IMR-90 (cell line): ENCODE measurements around the gene ISM1. TPM values are rescaled to one million over a fixed set of nuclear protein-coding genes. Genes with fewer than 3 reads are reported as not detected.

Experiments used
- ATAC-seq: fragments of 200-7000 bp; cut with Tn5 transposase; 2 replicates; pipeline ENCODE4 v1.9.1; 2020; ENCODE audit warnings: low read depth, mild to moderate bottlenecking, moderate library complexity
- BruUV-seq: library from RNA; stranded (reverse); fragments of 400-500 nt; replicated peaks from 2 replicates; lab custom pipeline; 2021; lab: Mats Ljungman, UMichigan
- CTCF ChIA-PET: fragments of 300-600 bp; formaldehyde crosslinking; extraction: SDS; loops from one replicate; lab custom pipeline; 2021; ENCODE audit warnings: antibody characterized with exemption; lab: Yijun Ruan, JAX
- POLR2A ChIA-PET: fragments of 300-600 bp; sonication (Branson Sonifier 250); formaldehyde crosslinking; loops from one replicate; lab custom pipeline; 2022; ENCODE audit warnings: antibody characterized with exemption; ENCODE audit not compliant: unreplicated experiment; lab: Charles Lee
- DNase-seq: peaks from one replicate; pipeline ENCODE4 v3.0.0; 2013
- H2AFZ ChIP-seq: replicated peaks from 2 replicates; pipeline ENCODE3; 2013; ENCODE audit warnings: low read length, mild to moderate bottlenecking; ENCODE audit not compliant: poor library complexity
- H2AK5ac ChIP-seq: 2 replicates; pipeline ENCODE4 v1.6.1; 2013; ENCODE audit warnings: low read depth, low read length, inconsistent platforms
- H2AK9ac ChIP-seq: replicated peaks from 2 replicates; pipeline ENCODE3; 2013; ENCODE audit warnings: mild to moderate bottlenecking, low read depth, low read length, moderate library complexity; ENCODE audit not compliant: poor library complexity
- H2BK120ac ChIP-seq: 2 replicates; pipeline ENCODE4 v1.6.1; 2013; ENCODE audit warnings: low read depth, low read length, inconsistent platforms
- H2BK15ac ChIP-seq: 3 replicates; pipeline ENCODE4 v1.6.1; 2013; ENCODE audit warnings: low read depth, low read length, inconsistent platforms
- H2BK20ac ChIP-seq: 2 replicates; pipeline ENCODE4 v1.6.1; 2013; ENCODE audit warnings: low read depth, mild to moderate bottlenecking, inconsistent platforms, low read length, moderate library complexity
- H2BK5ac ChIP-seq: 2 replicates; pipeline ENCODE4 v1.6.1; 2013; ENCODE audit warnings: mild to moderate bottlenecking, low read depth, low read length, inconsistent platforms; ENCODE audit not compliant: poor library complexity, severe bottlenecking
- H3K14ac ChIP-seq: replicated peaks from 2 replicates; pipeline ENCODE4 v1.6.1; 2013; ENCODE audit warnings: low read depth, low read length, inconsistent platforms
- H3K18ac ChIP-seq: 2 replicates; pipeline ENCODE4 v1.6.1; 2013; ENCODE audit warnings: low read depth, low read length, control low read depth
- H3K23ac ChIP-seq: 2 replicates; pipeline ENCODE4 v1.6.1; 2013; ENCODE audit warnings: low read depth, low read length, inconsistent platforms
- H3K27ac ChIP-seq: 2 replicates; pipeline ENCODE4 v1.5.1; 2013; ENCODE audit warnings: mild to moderate bottlenecking, control low read depth, low read length; ENCODE audit not compliant: insufficient read depth
- H3K27me3 ChIP-seq: 2 replicates; pipeline ENCODE4 v1.6.1; 2013; ENCODE audit warnings: low read length; ENCODE audit not compliant: control insufficient read depth, insufficient read depth
- H3K36me3 ChIP-seq: 2 replicates; pipeline ENCODE4 v1.6.1; 2013; ENCODE audit warnings: low read length, mixed read lengths; ENCODE audit not compliant: control insufficient read depth, insufficient read depth
- H3K4ac ChIP-seq: 2 replicates; pipeline ENCODE4 v1.6.1; 2013; ENCODE audit warnings: low read depth, low read length, inconsistent platforms
- H3K4me1 ChIP-seq: 2 replicates; pipeline ENCODE4 v1.6.1; 2013; ENCODE audit warnings: low read length, mixed read lengths; ENCODE audit not compliant: control insufficient read depth, insufficient read depth
- H3K4me2 ChIP-seq: 2 replicates; pipeline ENCODE4 v1.6.1; 2013; ENCODE audit warnings: low read depth, mild to moderate bottlenecking, control low read depth, low read length, moderate library complexity
- H3K4me3 ChIP-seq: 2 replicates; pipeline ENCODE4 v1.5.1; 2013; ENCODE audit warnings: low read depth, mild to moderate bottlenecking, control low read depth, low read length, moderate library complexity; ENCODE audit not compliant: insufficient read depth
- H3K56ac ChIP-seq: 2 replicates; pipeline ENCODE4 v1.6.1; 2013; ENCODE audit warnings: low read length, inconsistent platforms; ENCODE audit not compliant: insufficient read depth; ENCODE audit errors: extremely low read depth
- H3K79me1 ChIP-seq, 2 experiments: 2 replicates each; pipeline ENCODE4 v1.6.1; 2013; ENCODE audit warnings: low read length in 2 of 2, inconsistent platforms in 1 of 2, low read depth in 1 of 2
- H3K9ac ChIP-seq: 2 replicates; pipeline ENCODE4 v1.6.1; 2013; ENCODE audit warnings: low read depth, low read length, control low read depth
- H3K9me1 ChIP-seq: 2 replicates; pipeline ENCODE4 v1.6.1; 2013; ENCODE audit warnings: low read length, inconsistent platforms; ENCODE audit not compliant: insufficient read depth
- H3K9me3 ChIP-seq: 2 replicates; pipeline ENCODE4 v1.6.1; 2013; ENCODE audit warnings: low read length; ENCODE audit not compliant: control insufficient read depth, insufficient read depth
- H4K20me1 ChIP-seq: 2 replicates; pipeline ENCODE4 v1.6.1; 2013; ENCODE audit warnings: low read length, inconsistent platforms; ENCODE audit not compliant: insufficient read depth
- H4K5ac ChIP-seq: 2 replicates; pipeline ENCODE4 v1.6.1; 2013; ENCODE audit warnings: mild to moderate bottlenecking, low read depth, low read length, control low read depth
- H4K8ac ChIP-seq, 2 experiments: 2 replicates each; pipeline ENCODE4 v1.6.1; 2013; ENCODE audit warnings: low read depth in 2 of 2, low read length in 2 of 2, control low read depth in 1 of 2, inconsistent platforms in 1 of 2
- H4K91ac ChIP-seq: 2 replicates; pipeline ENCODE4 v1.6.1; 2013; ENCODE audit warnings: low read depth, low read length, inconsistent platforms; ENCODE audit not compliant: insufficient read depth
- POLR2A ChIP-seq: IDR thresholded peaks from 2 replicates; pipeline ENCODE4 v1.6.1; 2012; ENCODE audit warnings: mild to moderate bottlenecking, low read depth, low read length
- RFX5 ChIP-seq: IDR thresholded peaks from 2 replicates; pipeline ENCODE4 v1.8.0; 2012; ENCODE audit warnings: low read depth, mild to moderate bottlenecking, low read length, moderate library complexity
- WGBS, 2 experiments: methylation state at CpG; one replicate each; pipeline versions ENCODE4 v1.1.5 to v1.1.7; 2013; ENCODE audit warnings: missing lambda C conversion rate in 2 of 2; ENCODE audit not compliant: insufficient read length in 1 of 2; ENCODE audit errors: extremely low coverage in 2 of 2; 5-methylcytosine and 5-hydroxymethylcytosine counted together
- dilution Hi-C: fragments of 300-500 bp; cut with HindIII; formaldehyde crosslinking; loops from one replicate; pipeline ENCODE4 v1.14.3; 2018; ENCODE audit warnings: low sequenced_read_pairs; ENCODE audit not compliant: unreplicated experiment
- in situ Hi-C: fragments of 300-500 bp; cut with MboI; formaldehyde crosslinking; loops from 3 replicates; pipeline ENCODE4 v1.14.3; 2019; ENCODE audit warnings: low sequenced_read_pairs, inconsistent platforms, mixed read lengths
- intact Hi-C: fragments of 100-400 bp; cut with micrococcal nuclease; formaldehyde crosslinking; loops from 2 replicates; pipeline ENCODE4 v1.10.0; 2022
- polyA plus RNA-seq, 3 experiments: library from polyadenylated mRNA; depleted of rRNA; stranded (reverse); fragments of >200 nt; gene quantifications; 2 replicates each; pipeline ENCODE4 v1.2.3, GENCODE V29; 2012; ENCODE audit warnings: low replicate concordance in 1 of 3
- total RNA-seq: library from RNA; depleted of rRNA; stranded (reverse); fragments of >200 nt; gene quantifications from 2 replicates; pipeline ENCODE4 v1.2.3, GENCODE V29; 2012

Gene ISM1
- total and polyA plus RNA-seq, 2 of the 4 experiments (the other 2 are of a cell fraction), result not detected

DNA sequence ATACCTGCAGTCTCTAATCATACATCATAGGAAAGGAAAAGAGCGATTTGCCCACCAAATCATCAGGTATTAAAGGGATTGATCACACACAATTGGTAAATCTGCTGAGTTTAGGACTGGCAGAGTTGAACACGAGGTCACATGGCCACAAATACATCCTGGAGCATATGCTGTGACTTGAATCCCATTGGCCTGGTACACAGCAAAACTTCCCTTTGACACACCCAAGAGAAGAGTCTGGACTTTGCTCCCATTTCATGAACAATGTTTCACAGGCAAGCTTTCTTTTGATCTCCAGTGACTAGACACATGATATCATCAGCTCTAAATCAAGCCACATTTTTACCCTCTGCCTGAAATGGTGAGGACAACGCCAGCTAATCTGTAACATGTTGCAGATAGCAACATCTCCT is 117.9 kb downstream of the ISM1 start:
- H3K4me1 ChIP-seq, result peaks cover under 1% of the 10 kb centered on the region; the same call in 1 of the 2 replicates
- no peak overlapping the region for H3K9ac ChIP-seq
- POLR2A ChIA-PET, result no interaction called here
- no peak overlapping the region for H2BK15ac ChIP-seq
- H3K9me1 ChIP-seq, result no peaks in the 10 kb centered on the region; the same call in 1 of the 2 replicates
- no peak overlapping the region for H4K5ac ChIP-seq
- H2AK9ac ChIP-seq, result no peak overlapping the region
- no peak for TF ChIP-seq POLR2A
- TF ChIP-seq RFX5, result no peak
- no peak overlapping the region for H2BK120ac ChIP-seq
- H3K27ac ChIP-seq, result no peak overlapping the region
- H3K36me3 ChIP-seq, result no peaks in the 10 kb centered on the region
- dilution Hi-C loops, result no loop called here
- H3K18ac ChIP-seq, result no peak overlapping the region
- intact Hi-C loops, result no loop called here
- H4K8ac ChIP-seq, result no peak overlapping the region
- BruUV-seq, result no TSS peak
- WGBS, 2 experiments, result 40% methylated on average over 1 of the region's 3 CpGs; no CpG with 5 or more reads in 1 of the 2 experiments
- H3K79me1 ChIP-seq, result no peaks in the 10 kb centered on the region
- H3K4ac ChIP-seq, result no peak overlapping the region
- CTCF ChIA-PET, result no interaction called here
- no peak overlapping the region for H2BK20ac ChIP-seq
- peaks cover 3% of the 10 kb centered on the region for H3K27me3 ChIP-seq
- H2AK5ac ChIP-seq, result no peak overlapping the region
- H3K23ac ChIP-seq, result no peak overlapping the region
- in situ Hi-C loops, result no loop called here
- DNase-seq (no peak), ATAC-seq (no peak)
- no peak overlapping the region for H3K4me3 ChIP-seq
- H3K9me3 ChIP-seq, result no peaks in the 10 kb centered on the region
- no peak overlapping the region for H3K14ac ChIP-seq
- no peak overlapping the region for H2AFZ ChIP-seq
- H2BK5ac ChIP-seq, result no peak overlapping the region
- no peak overlapping the region for H4K91ac ChIP-seq
- H3K4me2 ChIP-seq, result no peak overlapping the region
- H3K56ac ChIP-seq, result no peak overlapping the region
- H4K20me1 ChIP-seq, result no peaks in the 10 kb centered on the region
